Fibroblast of villous mesenchyme (primary cell): ENCODE measurements around the gene CLN5. TPM values are rescaled to one million over a fixed set of nuclear protein-coding genes. Genes with fewer than 3 reads are reported as not detected.

ENCODE experiments used
- DNase-seq: peaks from one replicate; pipeline ENCODE4 v3.0.0-alpha.2; 2010; ENCODE audit warnings: low read depth
- H3K4me3 ChIP-seq: 2 replicates; pipeline ENCODE4 v1.5.1; 2011; ENCODE audit warnings: low read depth, mild to moderate bottlenecking, low read length
- total RNA-seq: library from RNA; depleted of rRNA; stranded (reverse); fragments of >200 nt; gene quantifications from 2 replicates; pipeline ENCODE4 v1.2.3, GENCODE V29; 2012
- TF ChIP-seq, protein P1 (sequence below): IDR thresholded peaks from 2 replicates; pipeline ENCODE4 v1.5.1; 2012; ENCODE audit warnings: low read depth, mild to moderate bottlenecking, low read length; ENCODE audit not compliant: insufficient read depth

Gene CLN5
- total RNA-seq, 1 donor, result 38.4 TPM

DNA sequence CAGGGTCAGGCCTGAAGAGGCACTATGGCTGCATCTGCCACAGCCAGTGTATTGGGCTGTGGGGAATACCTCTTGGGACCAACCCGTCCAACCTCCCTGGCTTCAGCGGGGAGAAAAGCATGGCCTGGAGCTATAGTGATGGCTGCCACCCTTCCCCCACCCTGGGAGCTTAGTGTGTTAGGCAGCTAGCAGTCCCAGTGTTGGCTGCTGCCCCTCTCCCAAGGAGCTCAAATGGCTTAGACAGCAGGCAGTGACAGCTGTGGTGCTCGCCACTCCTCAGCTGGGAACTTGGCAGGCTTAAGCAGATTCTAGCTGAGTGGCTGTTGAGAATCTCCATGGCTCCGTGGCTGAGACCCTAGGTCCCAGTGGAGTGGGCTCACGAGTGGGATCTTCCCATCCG is 23.8 kb upstream of the CLN5 start:
- DNase-seq, result no peak
- TF ChIP-seq, protein P1, sequence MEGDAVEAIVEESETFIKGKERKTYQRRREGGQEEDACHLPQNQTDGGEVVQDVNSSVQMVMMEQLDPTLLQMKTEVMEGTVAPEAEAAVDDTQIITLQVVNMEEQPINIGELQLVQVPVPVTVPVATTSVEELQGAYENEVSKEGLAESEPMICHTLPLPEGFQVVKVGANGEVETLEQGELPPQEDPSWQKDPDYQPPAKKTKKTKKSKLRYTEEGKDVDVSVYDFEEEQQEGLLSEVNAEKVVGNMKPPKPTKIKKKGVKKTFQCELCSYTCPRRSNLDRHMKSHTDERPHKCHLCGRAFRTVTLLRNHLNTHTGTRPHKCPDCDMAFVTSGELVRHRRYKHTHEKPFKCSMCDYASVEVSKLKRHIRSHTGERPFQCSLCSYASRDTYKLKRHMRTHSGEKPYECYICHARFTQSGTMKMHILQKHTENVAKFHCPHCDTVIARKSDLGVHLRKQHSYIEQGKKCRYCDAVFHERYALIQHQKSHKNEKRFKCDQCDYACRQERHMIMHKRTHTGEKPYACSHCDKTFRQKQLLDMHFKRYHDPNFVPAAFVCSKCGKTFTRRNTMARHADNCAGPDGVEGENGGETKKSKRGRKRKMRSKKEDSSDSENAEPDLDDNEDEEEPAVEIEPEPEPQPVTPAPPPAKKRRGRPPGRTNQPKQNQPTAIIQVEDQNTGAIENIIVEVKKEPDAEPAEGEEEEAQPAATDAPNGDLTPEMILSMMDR, result no peak
- no peak overlapping the region for H3K4me3 ChIP-seq

DNA sequence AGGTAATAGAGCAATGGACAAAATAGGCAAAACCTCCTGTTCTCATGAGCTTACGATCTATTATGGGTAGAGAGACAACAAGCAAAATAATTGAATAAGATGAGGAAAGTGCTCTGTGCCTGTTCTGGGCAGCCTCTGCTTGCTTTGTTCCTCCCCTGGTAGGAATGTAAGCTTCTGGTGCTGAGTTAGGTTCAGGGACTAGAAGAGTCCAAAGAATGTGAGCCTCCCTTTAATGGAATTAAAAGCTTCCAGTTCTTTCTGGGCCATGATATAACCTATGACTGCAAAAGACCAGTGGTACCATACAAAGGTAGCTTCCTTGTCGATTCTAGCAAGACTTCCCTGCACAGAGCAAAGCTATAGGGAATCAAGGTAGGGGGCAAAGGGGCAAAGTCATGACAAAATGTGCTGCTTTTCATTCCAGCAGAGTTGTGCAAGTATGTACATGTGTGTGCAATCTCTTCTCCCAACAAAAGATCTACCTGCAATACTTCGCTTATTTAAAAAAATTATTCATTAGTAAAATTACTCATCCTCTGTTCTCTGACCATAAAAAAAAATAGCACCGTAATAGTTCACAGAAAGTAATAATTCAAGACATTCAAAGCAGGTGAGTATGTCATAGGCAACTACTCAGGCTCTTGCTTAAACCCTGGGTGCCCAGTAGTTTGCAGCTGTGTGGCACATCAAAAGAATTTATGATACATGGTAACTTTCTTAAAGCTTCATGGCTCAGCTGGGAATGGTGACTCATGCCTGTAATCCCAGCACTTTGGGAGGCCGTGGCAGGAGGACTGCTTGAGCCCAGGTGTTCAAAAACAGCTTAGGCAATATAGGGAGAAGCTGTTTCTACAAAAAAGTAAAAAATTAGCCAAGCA is 22.2 kb upstream of the CLN5 start:
- DNase-seq, result peak; percentile 10
- TF ChIP-seq, protein P1, result no peak
- no peak overlapping the region for H3K4me3 ChIP-seq

DNA sequence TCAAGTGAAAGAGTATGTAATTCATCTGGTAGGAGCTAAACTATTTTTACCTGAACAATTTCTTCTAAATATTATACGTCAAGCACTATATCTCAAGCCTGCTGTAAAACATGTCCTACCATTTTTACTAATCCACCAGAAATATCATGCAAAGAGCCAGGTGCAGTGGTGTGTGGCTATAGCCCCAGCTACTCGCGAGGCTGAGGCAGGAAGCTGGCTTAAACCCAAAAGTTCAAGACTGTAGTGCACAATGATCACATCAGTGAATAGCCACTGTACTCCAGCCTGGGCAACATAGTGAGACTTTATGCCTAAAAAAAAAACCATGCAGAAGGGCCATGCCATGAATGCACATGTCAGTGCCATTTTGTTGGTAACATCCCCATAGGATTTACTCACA is 20.7 kb upstream of the CLN5 start:
- TF ChIP-seq, protein P1, result no peak
- H3K4me3 ChIP-seq, result no peak overlapping the region
- DNase-seq, result no peak

DNA sequence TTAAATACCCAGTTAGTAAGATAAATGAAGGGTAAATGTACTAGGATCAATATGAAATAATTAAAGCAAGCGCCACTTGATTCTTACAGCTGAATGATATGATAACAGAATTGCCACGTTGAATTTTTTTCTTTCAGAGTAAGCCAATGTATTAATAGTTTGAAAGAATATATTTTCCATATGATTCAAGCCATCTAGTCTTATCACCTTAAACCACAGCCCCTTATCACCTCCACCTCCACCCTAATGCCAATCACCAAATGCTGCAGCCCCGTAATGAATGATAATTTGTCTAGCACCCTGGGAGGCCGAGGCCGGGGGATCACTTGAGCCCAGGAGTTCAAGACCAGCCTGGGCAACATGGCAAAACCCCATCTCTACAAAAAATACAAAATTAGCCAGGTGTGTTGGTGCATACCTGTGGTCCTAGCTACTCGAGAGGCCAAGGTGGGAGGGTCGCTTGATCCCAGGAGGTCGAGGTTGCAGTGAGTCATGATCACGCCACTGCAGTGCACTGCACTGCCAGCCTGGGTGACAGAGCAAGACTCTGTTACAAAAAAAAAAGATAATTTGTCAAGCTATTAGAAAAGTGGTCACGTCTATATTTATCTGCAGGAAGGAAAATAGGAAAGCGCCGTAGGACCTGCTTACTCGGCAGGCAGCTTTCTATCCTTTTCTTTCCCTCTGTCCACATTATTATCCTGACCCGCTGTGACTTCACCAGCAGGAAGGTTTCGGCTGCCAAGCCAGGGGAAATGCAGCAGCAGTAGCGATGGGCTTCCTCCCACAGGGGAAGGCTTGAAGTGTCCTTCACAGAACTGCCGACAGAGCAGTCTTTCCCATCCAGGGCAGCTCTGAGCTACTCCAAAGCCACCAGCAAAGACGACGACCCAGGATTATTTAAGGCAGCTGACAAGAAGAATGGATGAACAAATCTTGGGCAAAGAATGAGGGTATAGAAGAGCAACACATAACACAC is 19.7 kb upstream of the CLN5 start:
- TF ChIP-seq, protein P1, result no peak
- no peak overlapping the region for H3K4me3 ChIP-seq
- DNase-seq, result no peak

DNA sequence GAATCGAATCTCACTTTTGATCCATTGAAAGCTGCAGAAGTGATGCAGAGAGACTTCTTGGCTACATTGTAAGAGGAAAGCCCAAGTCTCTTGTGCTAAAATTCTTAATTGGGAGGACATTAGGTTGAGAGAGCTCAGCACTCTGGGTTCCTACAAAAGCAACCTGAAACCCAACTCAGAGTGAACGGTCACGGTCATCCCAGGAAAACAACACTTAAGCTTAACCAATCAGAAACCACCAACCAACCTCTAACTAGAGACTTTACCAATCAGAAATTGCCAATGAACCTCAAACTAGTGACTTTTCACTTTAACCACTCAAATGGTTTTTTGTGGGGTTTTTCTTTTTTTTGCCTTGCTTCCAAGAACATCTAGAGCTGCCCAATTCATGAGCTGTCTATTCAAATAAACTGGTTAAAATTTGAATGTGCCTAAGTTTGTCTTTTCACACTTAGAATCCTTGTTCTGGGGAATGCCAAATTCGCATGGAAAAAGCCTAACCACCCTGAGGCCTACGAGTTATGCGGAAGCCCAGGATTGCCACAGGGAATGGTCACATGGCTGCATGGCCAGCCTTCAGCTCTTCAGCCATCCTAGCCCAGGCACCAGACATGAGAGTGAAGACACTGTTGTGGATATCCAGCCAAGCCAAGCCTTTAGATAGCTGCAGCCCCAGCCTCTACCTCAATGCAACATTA is 17.8 kb upstream of the CLN5 start:
- DNase-seq, result no peak
- TF ChIP-seq, protein P1, result no peak
- H3K4me3 ChIP-seq, result no peak overlapping the region

DNA sequence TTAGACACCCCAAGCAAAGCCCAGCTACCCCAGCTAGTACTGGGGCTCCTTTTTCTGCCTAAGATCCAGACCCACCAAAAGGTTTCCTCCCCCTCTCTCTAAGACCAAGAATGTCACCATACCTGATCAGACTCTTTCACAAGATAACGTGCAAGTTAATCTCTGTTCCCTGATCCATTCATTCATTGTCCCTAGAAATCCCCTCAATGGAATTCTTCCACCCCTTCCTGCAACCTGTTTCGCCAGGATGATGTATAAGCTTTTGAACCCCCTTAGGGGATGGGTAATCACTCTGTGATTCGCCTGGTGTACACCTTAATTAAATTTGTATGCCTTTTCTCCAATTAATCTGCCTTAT is 17.3 kb upstream of the CLN5 start:
- DNase-seq, result no peak
- TF ChIP-seq, protein P1, result no peak
- no peak overlapping the region for H3K4me3 ChIP-seq
